ENCODE measurements around the gene L3MBTL4. TPM values are rescaled to one million over a fixed set of nuclear protein-coding genes. Genes with fewer than 3 reads are reported as not detected.

The L3MBTL4 gene
- total RNA-seq, 2 experiments from 2014 or later: not detected

GRCh38 chr18:6018671-6019070, 396.0 kb downstream of the L3MBTL4 start:
- BruUV-seq (replicated peaks): no TSS peak
- ChIA-PET CTCF (ENCODE audit: unreplicated experiment) (no interaction called here), POLR2A (no interaction called here)
- Histone ChIP-seq H3K4me1 (ENCODE audit: insufficient read depth, low read length, poor library complexity, severe bottlenecking) (no peaks in the 10 kb centered on the region), H3K9me3 (ENCODE audit: low read length) (no peaks in the 10 kb centered on the region), H3K27ac (ENCODE audit: low read depth, low read length, poor library complexity, severe bottlenecking) (no peak overlapping the region), H3K4me3 (ENCODE audit: low read depth, low read length, poor library complexity, severe bottlenecking) (no peak overlapping the region), H3K36me3 (ENCODE audit: insufficient read depth, low read length) (no peaks in the 10 kb centered on the region), H3K79me2 (ENCODE audit: insufficient read depth, low read depth, low read length) (no peaks in the 10 kb centered on the region), H2AFZ (ENCODE audit: low read length) (no peak overlapping the region), H4K20me1 (ENCODE audit: insufficient read depth, low read length) (no peaks in the 10 kb centered on the region), H3K9me2 (ENCODE audit: insufficient read depth, low read length) (no peaks in the 10 kb centered on the region), H3K4me2 (ENCODE audit: low read length) (no peak overlapping the region)
- TF ChIP-seq CTCF (conservative IDR thresholded peaks at IDR 0.05; ENCODE audit: low read length) (no peak), EZH2phosphoT487 (IDR thresholded peaks at IDR 0.05; ENCODE audit: borderline replicate concordance, low read depth, low read length) (no peak)
- intact Hi-C loops (cut with micrococcal nuclease; ENCODE audit: unreplicated experiment): no loop called here
- DNase-seq (ENCODE audit: low spot score): no peak

- ChIA-PET CTCF (ENCODE audit: unreplicated experiment) (no interaction called here), POLR2A (no interaction called here)
- H3K4me1 ChIP-seq (ENCODE audit: insufficient read depth, low read length, poor library complexity, severe bottlenecking): no peaks in the 10 kb centered on the region
- H3K79me2 ChIP-seq (ENCODE audit: insufficient read depth, low read depth, low read length): no peaks in the 10 kb centered on the region
- no peak overlapping the region for H3K4me2 ChIP-seq (ENCODE audit: low read length)
- H3K9me3 ChIP-seq (ENCODE audit: low read length): no peaks in the 10 kb centered on the region
- H3K27ac ChIP-seq (ENCODE audit: low read depth, low read length, poor library complexity, severe bottlenecking): no peak overlapping the region
- H3K36me3 ChIP-seq (ENCODE audit: insufficient read depth, low read length): no peaks in the 10 kb centered on the region
- H4K20me1 ChIP-seq (ENCODE audit: insufficient read depth, low read length): no peaks in the 10 kb centered on the region
- no peak overlapping the region for H2AFZ ChIP-seq (ENCODE audit: low read length)
- no peak for DNase-seq (ENCODE audit: low spot score)
- no peak overlapping the region for H3K4me3 ChIP-seq (ENCODE audit: low read depth, low read length, poor library complexity, severe bottlenecking)
- H3K9me2 ChIP-seq (ENCODE audit: insufficient read depth, low read length): no peaks in the 10 kb centered on the region
- BruUV-seq (replicated peaks): no TSS peak
- intact Hi-C loops (cut with micrococcal nuclease; ENCODE audit: unreplicated experiment): no loop called here
- TF ChIP-seq EZH2phosphoT487 (IDR thresholded peaks at IDR 0.05; ENCODE audit: borderline replicate concordance, low read depth, low read length) (no peak), CTCF (conservative IDR thresholded peaks at IDR 0.05; ENCODE audit: low read length) (no peak)
These were observed 397.5 kb downstream of the L3MBTL4 start for GRCh38 chr18:6017171-6017570.

- H3K27ac ChIP-seq (ENCODE audit: low read depth, low read length, poor library complexity, severe bottlenecking): no peak overlapping the region
- TF ChIP-seq CTCF (conservative IDR thresholded peaks at IDR 0.05; ENCODE audit: low read length) (no peak), EZH2phosphoT487 (IDR thresholded peaks at IDR 0.05; ENCODE audit: borderline replicate concordance, low read depth, low read length) (no peak)
- H3K4me2 ChIP-seq (ENCODE audit: low read length): no peak overlapping the region
- intact Hi-C loops (cut with micrococcal nuclease; ENCODE audit: unreplicated experiment): no loop called here
- no peaks in the 10 kb centered on the region for H3K4me1 ChIP-seq (ENCODE audit: insufficient read depth, low read length, poor library complexity, severe bottlenecking)
- no TSS peak for BruUV-seq (replicated peaks)
- H3K4me3 ChIP-seq (ENCODE audit: low read depth, low read length, poor library complexity, severe bottlenecking): no peak overlapping the region
- DNase-seq (ENCODE audit: low spot score): no peak
- no peaks in the 10 kb centered on the region for H4K20me1 ChIP-seq (ENCODE audit: insufficient read depth, low read length)
- no peaks in the 10 kb centered on the region for H3K79me2 ChIP-seq (ENCODE audit: insufficient read depth, low read depth, low read length)
- H2AFZ ChIP-seq (ENCODE audit: low read length): no peak overlapping the region
- H3K36me3 ChIP-seq (ENCODE audit: insufficient read depth, low read length): no peaks in the 10 kb centered on the region
- no peaks in the 10 kb centered on the region for H3K9me2 ChIP-seq (ENCODE audit: insufficient read depth, low read length)
- no peaks in the 10 kb centered on the region for H3K9me3 ChIP-seq (ENCODE audit: low read length)
- ChIA-PET CTCF (ENCODE audit: unreplicated experiment) (no interaction called here), POLR2A (no interaction called here)
These were observed 399.3 kb downstream of the L3MBTL4 start for GRCh38 chr18:6015364-6015763.
